ENCODE measurements around the gene KCTD1.

- TF ChIP-seq CTCF (IDR thresholded peaks at IDR 0.05; ENCODE audit: poor library complexity) (no peak), EZH2 (IDR thresholded peaks at IDR 0.05; ENCODE audit: borderline replicate concordance) (no peak)
Observed at GRCh38 chr18:26462355-26462754, 86.0 kb downstream of the KCTD1 start.
